ENCODE measurements around the gene FPGS.

The FPGS gene

DNA sequence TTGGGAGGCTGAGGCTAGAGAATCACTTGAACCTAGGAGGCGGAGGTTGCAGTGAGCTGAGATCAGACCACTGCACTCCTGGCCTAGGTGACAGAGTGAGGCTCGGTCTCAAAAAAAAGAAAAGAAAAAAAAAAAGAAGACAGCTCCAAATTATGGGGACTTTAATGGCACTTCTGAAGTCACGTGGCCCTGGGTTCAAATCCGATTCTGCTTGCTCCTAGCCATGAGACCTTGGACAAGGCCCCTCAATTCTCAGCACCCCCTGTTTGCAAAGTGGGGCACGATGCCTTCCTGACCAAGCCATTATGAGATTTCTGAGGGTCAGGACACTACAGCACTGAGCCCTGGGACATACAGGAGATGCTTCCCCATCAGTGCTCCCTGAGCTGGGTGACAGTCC is 52.8 kb downstream of the FPGS start:
- no peak for TF ChIP-seq ZFX (IDR thresholded peaks at IDR 0.05)
- TF ChIP-seq, protein P1, sequence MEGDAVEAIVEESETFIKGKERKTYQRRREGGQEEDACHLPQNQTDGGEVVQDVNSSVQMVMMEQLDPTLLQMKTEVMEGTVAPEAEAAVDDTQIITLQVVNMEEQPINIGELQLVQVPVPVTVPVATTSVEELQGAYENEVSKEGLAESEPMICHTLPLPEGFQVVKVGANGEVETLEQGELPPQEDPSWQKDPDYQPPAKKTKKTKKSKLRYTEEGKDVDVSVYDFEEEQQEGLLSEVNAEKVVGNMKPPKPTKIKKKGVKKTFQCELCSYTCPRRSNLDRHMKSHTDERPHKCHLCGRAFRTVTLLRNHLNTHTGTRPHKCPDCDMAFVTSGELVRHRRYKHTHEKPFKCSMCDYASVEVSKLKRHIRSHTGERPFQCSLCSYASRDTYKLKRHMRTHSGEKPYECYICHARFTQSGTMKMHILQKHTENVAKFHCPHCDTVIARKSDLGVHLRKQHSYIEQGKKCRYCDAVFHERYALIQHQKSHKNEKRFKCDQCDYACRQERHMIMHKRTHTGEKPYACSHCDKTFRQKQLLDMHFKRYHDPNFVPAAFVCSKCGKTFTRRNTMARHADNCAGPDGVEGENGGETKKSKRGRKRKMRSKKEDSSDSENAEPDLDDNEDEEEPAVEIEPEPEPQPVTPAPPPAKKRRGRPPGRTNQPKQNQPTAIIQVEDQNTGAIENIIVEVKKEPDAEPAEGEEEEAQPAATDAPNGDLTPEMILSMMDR (conservative IDR thresholded peaks at IDR 0.05): no peak
- no peak overlapping the region for H3K27ac ChIP-seq

DNA sequence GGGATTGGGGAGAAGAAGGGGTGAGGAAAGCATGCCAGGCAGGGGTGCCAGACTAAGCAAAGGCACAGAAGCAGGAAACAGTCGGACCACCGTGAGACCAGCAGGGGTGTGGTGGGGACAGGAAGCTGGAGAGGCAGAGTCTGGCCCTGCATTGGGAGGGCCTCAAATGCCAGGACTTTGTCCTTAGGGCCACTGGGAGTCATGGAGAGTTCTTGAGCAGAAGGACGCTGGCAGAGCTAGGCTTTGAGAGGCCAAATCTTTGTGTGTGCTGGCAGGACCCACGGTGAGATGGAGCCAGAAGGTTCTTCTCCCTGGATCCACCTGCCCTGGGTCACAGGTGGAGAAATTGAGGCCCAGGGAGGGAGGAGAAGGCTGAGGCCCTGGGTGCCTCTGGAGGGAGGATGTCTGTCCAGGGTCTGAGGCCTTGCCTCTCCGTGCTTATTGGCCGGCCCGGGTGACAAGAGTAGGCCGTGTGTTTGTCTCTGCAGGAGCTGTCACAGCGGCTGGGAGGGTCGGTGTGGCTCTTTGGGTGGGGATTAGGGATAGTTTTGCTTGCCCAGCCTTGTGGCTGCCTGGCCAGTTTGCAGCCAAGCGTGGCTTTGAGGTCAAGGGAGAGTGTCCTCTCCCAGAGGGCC is 53.5 kb downstream of the FPGS start:
- no peak for TF ChIP-seq ZFX (IDR thresholded peaks at IDR 0.05)
- TF ChIP-seq, protein P1 (conservative IDR thresholded peaks at IDR 0.05): no peak
- H3K27ac ChIP-seq: no peak overlapping the region

DNA sequence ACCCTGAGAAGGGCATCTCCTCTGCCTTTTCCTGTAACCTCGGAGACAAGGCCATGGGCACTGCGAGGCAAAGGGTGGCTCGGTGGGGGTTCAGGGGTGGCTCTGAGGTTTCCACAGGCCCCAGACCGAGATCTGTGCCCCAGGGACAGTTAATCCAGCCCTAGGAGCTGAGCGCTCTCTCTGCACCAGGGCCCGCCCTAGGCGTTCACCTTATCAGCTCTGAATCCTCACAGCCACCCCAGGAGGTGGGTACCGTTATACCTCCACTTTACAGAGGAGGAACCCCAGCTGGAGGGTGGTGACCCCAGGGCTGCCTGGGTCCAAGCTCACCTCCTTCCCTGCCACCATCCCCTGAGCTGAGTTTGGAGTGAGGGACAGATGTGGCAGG is 54.0 kb downstream of the FPGS start:
- H3K27ac ChIP-seq: no peak overlapping the region
- TF ChIP-seq, protein P1 (conservative IDR thresholded peaks at IDR 0.05): no peak
- TF ChIP-seq ZFX (IDR thresholded peaks at IDR 0.05): no peak

DNA sequence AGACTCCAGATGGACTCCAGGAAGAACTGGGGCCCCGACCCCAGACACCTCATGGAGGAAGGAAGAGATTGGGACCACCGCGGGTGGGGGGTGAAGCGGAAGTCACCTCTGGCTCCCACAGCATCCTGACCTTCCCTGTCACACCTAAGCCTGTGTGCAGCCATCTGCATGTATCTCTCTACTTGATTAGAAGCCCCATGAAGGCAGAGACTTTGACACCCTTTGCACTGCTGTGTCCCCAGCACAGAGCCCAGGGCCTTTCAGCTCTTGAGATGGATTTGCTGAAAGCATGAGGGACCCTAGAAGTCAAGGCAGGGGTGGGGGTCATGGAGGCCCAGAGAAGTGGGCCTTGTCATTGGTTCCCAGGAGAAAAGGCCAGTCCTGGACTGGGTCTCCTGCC is 54.6 kb downstream of the FPGS start:
- TF ChIP-seq, protein P1 (conservative IDR thresholded peaks at IDR 0.05): no peak
- no peak for TF ChIP-seq ZFX (IDR thresholded peaks at IDR 0.05)
- H3K27ac ChIP-seq: no peak overlapping the region

DNA sequence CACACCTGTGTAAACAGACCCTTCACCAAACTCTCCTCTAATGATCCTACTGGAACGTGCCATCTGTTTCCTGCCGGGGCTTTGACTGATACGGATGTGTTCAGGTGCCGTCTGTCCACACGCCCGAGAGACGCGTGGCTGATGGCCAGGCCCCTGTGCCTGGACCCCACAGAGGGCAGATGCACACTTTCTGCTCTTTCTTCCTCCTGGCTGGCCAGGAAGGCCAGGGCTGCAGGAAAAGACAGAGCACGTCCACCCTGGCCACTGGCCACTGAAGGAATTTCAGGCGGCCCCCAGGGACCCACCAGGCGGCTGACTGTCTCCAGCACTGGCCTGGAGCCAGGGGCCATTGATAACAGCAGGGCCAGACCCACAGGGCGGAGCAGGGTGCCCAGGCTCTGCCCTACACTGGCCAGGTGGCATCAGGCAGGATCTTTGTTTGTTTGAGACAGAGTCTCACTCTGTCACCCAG is 55.4 kb downstream of the FPGS start:
- H3K27ac ChIP-seq: no peak overlapping the region
- TF ChIP-seq, protein P1 (conservative IDR thresholded peaks at IDR 0.05): no peak
- TF ChIP-seq ZFX (IDR thresholded peaks at IDR 0.05): no peak

DNA sequence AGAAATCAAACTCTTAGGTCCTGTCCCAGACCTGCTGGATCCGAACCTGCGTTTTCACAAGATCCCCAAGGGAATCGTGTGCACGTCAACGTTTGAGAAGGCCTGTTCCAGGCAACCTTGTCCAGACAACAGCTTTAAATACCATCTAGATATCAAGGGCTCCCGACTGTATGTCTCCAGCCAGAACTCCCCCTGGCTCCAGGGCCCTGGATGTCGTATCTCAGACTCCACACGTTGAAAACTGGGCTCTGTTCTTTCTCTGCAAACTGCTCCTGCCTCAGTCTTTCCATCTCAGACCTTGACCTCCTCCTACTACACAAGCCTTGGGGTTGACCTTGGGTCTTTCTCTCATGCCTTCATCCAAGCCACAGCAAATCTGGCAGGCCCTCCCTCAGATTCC is 57.6 kb downstream of the FPGS start:
- no peak for TF ChIP-seq ZFX (IDR thresholded peaks at IDR 0.05)
- TF ChIP-seq, protein P1 (conservative IDR thresholded peaks at IDR 0.05): no peak
- H3K27ac ChIP-seq: no peak overlapping the region

DNA sequence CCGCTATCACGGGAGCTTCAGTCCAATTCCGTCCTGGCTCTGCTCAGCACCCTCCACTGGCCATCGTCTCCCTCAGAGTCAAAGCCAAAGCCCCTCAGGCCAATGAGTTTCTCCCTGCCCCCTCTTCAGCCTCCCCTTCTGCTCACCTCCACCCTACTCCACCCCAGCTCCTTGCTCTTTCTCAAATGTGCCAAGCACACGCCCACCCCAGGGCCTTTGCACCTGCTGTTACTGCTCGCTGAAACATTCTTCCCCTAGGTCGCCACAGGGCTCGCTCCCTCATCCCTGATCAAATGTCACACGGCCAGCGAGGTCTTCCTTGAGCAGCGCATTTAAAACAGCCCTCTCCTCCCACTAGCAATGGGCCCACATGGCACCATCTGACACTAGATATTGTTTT is 58.1 kb downstream of the FPGS start:
- TF ChIP-seq, protein P1 (conservative IDR thresholded peaks at IDR 0.05): no peak
- no peak for TF ChIP-seq ZFX (IDR thresholded peaks at IDR 0.05)
- no peak overlapping the region for H3K27ac ChIP-seq

Data from C4-2B (cell line).